Activated naive CD8-positive, alpha-beta T cell (primary cell): ENCODE measurements around the gene WBP2.
"Not testable (repeated sequence)": the region's sequence is repeated elsewhere in the genome, so short reads cannot be mapped to it uniquely, and the experiment has no call there.

Source experiments
- H3K27ac Mint-ChIP-seq: one replicate; pipeline ENCODE4 v1.8.0; 2021; ENCODE audit warnings: mixed read lengths
- H3K27me3 Mint-ChIP-seq: one replicate; pipeline ENCODE4 v1.8.0; 2021; ENCODE audit warnings: mixed read lengths
- H3K36me3 Mint-ChIP-seq: one replicate; pipeline ENCODE4 v1.8.0; 2021; ENCODE audit warnings: mixed read lengths
- H3K4me1 Mint-ChIP-seq: one replicate; pipeline ENCODE4 v1.8.0; 2021; ENCODE audit warnings: low read depth, mixed read lengths
- H3K4me3 Mint-ChIP-seq: one replicate; pipeline ENCODE4 v1.8.0; 2021; ENCODE audit warnings: mild to moderate bottlenecking, mixed read lengths
- H3K9me3 Mint-ChIP-seq: one replicate; pipeline ENCODE4 v1.8.0; 2021; ENCODE audit warnings: low read depth, mixed read lengths

WBP2 gene

DNA sequence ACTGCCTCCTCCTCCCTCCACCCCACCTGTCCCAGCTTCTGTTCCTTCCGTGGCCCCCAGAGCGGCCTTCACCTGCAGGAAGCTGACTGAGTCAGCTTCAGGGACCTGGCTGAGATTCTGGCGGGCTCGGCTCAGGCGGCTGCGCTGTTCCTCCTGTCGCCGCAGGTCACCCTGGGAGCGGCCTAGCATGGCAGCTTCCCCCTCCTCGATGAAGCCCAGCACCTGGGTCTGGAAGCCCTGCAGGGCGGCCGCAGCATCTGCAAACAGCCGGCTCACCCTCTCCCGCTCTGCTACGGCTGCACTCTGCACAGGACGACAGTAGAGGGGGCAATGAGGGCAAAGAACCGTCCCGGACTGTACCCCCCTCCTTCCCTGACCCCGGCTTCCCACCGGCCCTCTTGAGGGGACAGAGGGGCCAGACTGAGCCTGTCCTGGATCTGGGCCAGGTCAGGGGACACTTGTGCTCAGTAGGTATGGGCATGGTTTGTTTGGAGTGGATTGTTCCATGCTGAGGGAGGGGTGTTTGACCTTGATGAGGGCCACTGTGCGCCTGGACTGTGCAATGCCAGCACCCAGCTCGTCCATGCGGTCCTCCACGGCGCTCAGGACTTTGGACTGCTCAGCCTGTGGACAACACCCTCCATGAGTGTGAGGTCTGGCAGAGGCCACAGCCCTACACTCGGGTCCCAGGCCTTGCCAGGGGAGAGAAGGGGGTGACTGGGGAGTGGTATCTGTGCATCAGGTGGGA lies 21.2 kb upstream of the WBP2 start:
- no peaks in the 10 kb centered on the region for H3K36me3 Mint-ChIP-seq
- peaks cover 40% of the 10 kb centered on the region for H3K4me1 Mint-ChIP-seq
- H3K27ac Mint-ChIP-seq, result peak overlapping the region; percentile 94

DNA sequence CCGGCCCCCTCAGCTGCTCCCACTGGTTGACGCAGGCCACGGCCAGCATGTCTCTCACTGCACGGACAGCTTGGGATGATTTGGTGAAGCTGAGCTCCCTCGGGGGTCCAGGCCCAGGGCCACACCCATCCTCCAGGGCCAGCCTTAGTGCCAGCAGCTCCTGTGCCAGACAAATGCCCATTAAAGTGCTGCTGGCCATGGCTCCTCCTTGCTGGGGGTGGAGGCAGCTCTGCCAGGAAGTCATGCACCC lies 20.7 kb upstream of the WBP2 start:
- no peaks in the 10 kb centered on the region for H3K36me3 Mint-ChIP-seq
- H3K27me3 Mint-ChIP-seq, result no peaks in the 10 kb centered on the region
- peak overlapping the region; percentile 94 for H3K27ac Mint-ChIP-seq
- H3K9me3 Mint-ChIP-seq, result no peaks in the 10 kb centered on the region
- peak overlapping the region; percentile 91 for H3K4me3 Mint-ChIP-seq
- H3K4me1 Mint-ChIP-seq, result peaks cover 40% of the 10 kb centered on the region

More for the DNA sequence above, 21.2 kb upstream of the WBP2 start:
- Mint-ChIP-seq H3K4me3 (peak overlapping the region; percentile 91), H3K9me3 (no peaks in the 10 kb centered on the region), H3K27me3 (no peaks in the 10 kb centered on the region)

DNA sequence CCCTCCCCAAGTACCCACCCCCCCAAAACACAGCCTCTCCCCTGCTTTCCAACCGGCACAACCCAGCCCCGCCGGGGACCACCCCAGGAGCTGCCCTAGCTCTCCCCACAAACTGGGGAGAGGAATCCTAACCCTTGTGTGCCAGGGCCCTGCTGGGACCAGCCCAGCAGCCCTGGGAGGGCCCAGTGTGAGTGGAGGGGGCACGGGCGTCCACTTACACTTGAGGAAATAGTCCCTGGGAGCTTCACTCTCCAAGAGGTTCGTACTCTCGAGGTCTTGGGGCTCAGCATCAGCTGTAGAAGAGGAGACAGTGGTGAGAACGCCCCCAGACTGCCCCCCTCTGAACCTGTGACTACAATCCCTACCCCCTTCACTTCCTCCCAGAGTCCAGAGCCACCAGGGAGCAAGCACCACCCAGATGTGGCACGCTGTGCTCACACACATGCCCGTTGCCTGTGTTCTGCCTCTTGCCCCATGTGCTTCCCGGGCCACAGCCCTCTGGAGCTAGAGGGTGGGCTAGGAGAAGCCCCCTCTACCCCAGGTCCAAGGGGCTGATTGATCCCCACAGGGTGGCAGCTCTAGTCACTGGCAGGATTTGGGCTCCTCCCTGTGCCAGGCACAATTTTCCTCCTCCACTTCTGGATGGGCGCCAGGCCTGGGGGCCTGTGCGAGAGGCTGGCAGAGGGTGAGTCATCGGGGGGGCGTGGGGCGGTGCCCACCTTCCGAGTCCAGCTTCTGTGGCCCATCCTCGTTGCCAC lies 20.2 kb upstream of the WBP2 start:
- no peaks in the 10 kb centered on the region for H3K36me3 Mint-ChIP-seq
- H3K4me3 Mint-ChIP-seq, result peak overlapping the region; percentile 91
- peaks cover 42% of the 10 kb centered on the region for H3K4me1 Mint-ChIP-seq
- H3K27me3 Mint-ChIP-seq, result no peaks in the 10 kb centered on the region
- H3K27ac Mint-ChIP-seq, result peak overlapping the region; percentile 94
- H3K9me3 Mint-ChIP-seq, result no peaks in the 10 kb centered on the region

DNA sequence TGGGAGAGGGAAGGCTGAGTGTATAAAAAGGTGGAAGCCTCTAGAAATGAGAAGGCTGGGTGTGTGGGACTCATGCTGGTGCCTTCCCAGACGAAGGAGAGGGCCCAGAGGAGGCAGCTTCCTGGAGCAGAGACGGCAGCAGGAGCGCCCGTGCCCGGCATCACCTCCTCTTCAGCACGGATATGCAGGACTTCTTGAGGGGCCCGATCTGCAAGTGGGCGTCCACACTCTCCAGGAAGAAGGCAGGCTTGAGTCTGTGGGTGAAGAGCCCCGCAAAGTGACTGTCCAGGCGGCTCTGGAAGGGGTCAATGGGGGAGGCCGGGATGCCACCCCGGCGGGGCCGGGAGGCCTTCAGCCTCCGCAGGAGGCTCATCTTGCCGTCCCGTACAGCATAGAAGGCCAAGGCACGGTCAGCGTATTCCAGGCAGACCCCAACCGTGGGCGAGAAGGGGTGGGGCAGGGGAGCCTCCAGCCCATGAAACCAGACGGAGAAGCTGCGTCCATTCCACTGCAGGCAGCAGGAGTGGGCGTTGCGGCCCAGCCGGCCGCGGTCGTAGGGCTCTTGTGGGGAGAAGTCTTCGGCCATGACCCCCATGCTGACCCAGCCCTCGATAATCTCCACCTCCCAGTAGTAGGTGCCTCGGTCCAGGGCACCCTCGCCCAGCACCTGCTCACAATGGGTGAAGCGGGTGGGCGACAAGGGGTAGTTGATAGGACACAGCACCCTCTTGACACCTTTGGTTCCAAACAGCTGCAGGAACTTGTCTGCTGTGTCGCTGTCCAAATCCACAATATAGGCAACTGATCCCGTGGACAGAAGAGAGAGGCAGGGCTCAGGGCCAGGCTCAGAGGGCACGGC lies 19.4 kb upstream of the WBP2 start:
- Mint-ChIP-seq H3K9me3 (no peaks in the 10 kb centered on the region), H3K27me3 (no peaks in the 10 kb centered on the region), H3K36me3 (no peaks in the 10 kb centered on the region), H3K27ac (no peak overlapping the region), H3K4me3 (no peak overlapping the region), H3K4me1 (peaks cover 42% of the 10 kb centered on the region)

DNA sequence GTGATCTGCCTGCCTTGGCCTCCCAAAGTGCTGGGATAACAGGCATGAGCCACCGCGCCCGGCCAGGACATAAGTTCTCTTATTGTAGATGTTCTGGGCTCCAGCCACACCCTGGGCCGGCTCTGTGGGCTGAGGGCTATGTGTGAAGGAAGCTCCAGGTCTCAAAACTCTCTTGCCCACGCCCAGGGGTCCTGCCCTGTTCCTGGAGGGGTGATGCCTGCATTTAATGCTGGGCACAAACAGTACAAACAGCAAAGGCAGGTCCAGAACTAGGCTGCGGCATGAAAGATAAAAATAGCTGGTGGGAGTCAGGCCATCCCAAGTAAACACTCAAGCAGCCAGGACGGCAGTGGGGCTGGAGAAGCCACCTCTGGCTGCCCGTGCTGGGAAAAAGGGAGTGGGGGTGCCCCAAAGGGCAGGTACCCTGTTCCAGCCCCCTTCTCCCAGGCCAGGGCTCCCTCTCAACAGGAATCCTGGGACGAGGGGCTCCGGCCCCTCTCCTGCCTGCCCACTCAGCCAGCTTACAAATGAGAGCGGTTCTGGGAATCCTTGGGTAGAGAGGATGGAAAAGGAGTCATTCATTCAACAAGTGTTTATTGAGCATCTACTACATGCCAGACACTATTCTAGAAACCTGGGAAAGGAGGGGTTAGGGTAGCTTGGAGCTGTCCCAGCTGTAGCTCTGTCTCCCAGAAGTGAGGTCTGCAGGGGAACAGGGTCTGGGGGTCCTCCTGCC lies 18.6 kb upstream of the WBP2 start:
- H3K27me3 Mint-ChIP-seq, result no peaks in the 10 kb centered on the region
- no peaks in the 10 kb centered on the region for H3K36me3 Mint-ChIP-seq
- H3K4me3 Mint-ChIP-seq, result no peak overlapping the region
- H3K9me3 Mint-ChIP-seq, result no peaks in the 10 kb centered on the region
- H3K27ac Mint-ChIP-seq, result peak overlapping the region; percentile 16
- H3K4me1 Mint-ChIP-seq, result peaks cover 41% of the 10 kb centered on the region

DNA sequence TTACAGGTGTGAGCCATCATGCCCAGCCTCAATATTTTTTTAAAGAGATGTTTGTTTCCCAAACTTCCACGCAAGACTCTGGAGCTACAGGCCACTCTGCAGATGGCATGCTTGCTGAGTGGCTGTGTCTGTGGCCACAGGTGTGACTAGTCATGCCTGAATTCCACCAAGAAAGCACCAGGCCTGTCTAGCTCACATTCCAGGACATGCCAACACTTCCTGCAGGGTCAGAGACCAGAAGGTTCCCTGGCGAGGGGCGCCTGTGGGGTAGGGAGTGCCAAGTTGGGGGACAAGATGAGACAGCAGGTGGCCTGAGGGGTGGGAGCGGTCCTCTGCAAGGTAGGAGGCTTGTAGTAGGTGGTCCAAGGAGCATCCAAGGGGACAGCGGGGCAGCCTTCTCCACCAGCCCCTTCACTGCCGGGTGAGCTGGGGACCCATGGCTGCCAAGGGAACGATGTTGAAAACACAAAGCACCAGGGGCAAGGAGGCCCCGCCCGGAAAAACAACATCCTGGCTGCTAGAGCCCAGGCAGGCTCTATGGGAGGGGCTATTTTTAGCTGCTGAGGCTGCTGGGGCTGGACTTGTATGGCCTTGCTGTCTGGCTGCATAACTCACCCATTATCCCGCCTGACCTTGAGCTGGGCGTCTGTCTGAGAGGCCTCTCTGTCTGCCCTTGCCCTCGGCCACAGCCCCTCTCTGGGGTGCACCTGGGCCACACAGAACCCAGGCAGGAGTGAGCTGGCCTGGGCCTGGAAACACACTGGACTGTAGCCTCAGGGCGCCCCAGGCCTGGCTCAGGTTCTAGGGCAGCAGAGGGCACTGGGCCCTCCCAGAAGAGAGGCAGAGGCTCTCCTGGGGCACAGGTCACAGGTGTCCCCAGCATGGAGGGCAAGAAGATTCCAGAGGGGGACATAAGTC lies 17.6 kb upstream of the WBP2 start:
- peaks cover 39% of the 10 kb centered on the region for H3K4me1 Mint-ChIP-seq

DNA sequence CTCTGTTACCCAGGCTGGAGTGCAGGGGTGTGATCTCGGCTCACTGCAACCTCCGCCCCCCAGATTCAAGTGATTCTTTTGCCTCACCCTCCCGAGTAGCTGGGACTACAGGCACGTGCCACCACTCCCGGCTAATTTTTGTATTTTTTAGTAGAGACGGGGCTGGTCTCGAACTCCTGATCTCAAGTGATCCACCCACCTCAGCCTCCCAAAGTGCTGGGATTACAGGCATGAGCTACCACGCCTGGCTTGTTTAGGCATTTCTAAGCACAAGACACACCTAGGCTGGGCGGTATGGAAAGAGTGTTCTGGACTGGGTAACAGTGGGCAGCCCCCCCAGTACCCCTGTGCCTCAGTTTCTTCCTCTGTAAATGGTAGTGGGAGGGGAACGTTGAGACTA lies 15.1 kb upstream of the WBP2 start:
- H3K9me3 Mint-ChIP-seq, result not testable (repeated sequence)

More for the DNA sequence above, 17.6 kb upstream of the WBP2 start:
- no peaks in the 10 kb centered on the region for H3K36me3 Mint-ChIP-seq
- no peak overlapping the region for H3K4me3 Mint-ChIP-seq
- H3K27ac Mint-ChIP-seq, result no peak overlapping the region
- no peaks in the 10 kb centered on the region for H3K9me3 Mint-ChIP-seq
- H3K27me3 Mint-ChIP-seq, result no peaks in the 10 kb centered on the region

DNA sequence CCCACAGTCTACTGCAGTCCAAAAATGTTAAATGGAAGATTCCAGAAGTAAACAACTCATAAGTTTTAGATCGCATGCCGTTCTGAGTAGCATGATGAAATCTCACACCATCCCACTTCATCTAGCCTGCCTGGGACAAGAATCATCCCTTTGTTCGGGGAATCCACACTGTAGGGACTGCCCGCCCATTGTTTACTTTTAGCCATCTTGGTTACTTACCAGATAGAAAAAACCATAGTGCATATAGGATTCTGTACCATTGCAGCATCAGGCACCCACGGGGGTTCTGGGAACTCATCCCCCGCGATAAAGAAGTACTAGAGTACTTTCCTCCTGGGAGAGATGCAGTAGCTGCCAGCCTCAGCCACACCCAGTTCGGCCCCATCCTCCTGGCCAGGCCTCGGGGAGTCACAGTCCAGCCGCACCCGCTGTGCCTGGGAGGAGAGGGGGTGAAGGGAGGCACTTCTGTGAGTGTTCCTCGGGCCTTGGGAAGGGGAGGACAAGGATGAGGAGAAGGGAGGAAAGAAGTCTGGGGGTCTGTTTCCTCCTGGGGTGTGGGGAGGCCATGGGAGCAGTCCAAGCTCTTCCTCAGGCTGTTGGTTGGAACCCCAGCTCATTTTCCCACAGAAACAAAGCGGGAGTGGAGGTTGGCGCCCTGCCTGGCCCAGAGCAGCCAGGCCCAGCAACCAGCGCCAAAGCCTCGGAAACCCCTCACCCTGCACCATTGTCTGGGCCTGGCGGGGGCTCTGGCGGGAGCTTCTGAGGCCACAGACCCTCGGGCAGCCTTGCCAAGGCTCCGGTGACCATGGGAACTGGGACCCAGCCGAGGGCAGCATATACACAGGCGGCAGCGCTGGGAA lies 14.4 kb upstream of the WBP2 start:
- peaks cover 23% of the 10 kb centered on the region for H3K4me1 Mint-ChIP-seq
- H3K27me3 Mint-ChIP-seq, result no peaks in the 10 kb centered on the region
- H3K4me3 Mint-ChIP-seq, result no peak overlapping the region
- H3K9me3 Mint-ChIP-seq, result no peaks in the 10 kb centered on the region
- H3K27ac Mint-ChIP-seq, result no peak overlapping the region
- no peaks in the 10 kb centered on the region for H3K36me3 Mint-ChIP-seq

More for the DNA sequence above, 15.1 kb upstream of the WBP2 start:
- peaks cover 20% of the 10 kb centered on the region for H3K4me1 Mint-ChIP-seq
- not testable (repeated sequence) for H3K36me3 Mint-ChIP-seq, H3K27ac Mint-ChIP-seq, H3K4me3 Mint-ChIP-seq, H3K27me3 Mint-ChIP-seq

DNA sequence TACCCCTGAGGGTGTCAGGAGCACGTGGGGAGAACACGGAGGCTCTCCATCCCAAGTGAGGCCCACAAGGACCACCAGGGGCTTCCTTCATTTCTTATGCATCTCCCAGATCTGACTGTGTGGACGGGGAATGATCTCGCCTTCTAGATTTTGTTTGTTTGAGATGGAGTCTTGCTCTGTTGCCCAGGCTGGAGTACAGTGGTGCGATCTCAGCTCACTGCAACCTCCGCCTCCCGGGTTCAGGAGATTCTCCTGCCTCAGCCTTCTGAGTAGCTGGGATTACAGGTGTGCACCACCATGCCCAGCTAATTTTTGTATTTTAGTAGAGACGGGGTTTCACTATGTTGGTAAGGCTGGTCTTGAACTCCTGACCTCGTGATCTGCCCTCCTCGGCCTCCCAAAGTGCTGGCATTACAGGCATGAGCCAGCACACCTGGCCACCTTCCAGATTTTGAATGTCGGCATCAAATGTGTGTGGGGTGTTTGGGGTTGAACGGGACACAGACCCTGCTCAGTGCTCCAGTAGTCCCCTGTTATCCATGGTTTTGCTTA lies 13.7 kb upstream of the WBP2 start:
- not testable (repeated sequence) for H3K27me3 Mint-ChIP-seq, H3K27ac Mint-ChIP-seq, H3K36me3 Mint-ChIP-seq, H3K9me3 Mint-ChIP-seq, H3K4me3 Mint-ChIP-seq
- peaks cover 26% of the 10 kb centered on the region for H3K4me1 Mint-ChIP-seq

DNA sequence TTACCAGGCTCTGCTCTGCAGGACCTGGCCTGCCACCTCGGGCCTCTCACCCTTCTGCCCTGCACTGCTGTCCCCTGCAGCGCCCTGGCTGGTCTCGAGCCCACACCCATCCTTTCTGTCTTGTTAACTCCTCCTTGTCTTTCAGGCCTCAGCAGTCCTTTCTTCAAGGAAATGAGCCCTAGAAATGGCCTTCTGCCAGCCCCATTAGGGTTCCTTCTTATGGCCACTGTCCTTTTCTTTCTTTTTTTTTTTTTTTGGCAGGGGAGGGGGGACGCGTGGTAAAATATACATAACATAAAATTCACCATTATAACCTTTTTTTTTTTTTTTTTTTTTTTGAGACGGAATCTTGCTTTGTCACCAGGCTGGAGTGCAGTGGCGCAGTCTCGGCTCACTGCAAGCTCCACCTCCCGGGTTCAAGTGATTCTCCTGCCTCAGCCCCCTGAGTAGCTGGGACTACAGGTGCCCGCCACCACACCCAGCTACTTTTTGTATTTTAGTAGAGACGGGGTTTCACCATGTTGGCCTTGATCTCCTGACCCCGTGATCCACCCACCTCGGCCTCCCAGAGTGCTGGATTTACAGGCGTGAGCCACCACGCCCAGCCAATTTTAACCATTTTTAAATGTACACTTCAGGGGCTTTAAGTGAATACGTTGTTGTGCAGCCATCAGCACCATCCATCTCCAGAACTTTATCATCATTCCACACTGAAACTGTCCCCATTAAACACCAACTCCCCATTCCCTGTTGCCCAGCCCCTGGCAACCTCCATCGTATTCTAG lies 10.5 kb upstream of the WBP2 start:
- not testable (repeated sequence) for H3K36me3 Mint-ChIP-seq, H3K9me3 Mint-ChIP-seq, H3K4me3 Mint-ChIP-seq, H3K27me3 Mint-ChIP-seq, H3K27ac Mint-ChIP-seq
- H3K4me1 Mint-ChIP-seq, result peaks cover 15% of the 10 kb centered on the region

DNA sequence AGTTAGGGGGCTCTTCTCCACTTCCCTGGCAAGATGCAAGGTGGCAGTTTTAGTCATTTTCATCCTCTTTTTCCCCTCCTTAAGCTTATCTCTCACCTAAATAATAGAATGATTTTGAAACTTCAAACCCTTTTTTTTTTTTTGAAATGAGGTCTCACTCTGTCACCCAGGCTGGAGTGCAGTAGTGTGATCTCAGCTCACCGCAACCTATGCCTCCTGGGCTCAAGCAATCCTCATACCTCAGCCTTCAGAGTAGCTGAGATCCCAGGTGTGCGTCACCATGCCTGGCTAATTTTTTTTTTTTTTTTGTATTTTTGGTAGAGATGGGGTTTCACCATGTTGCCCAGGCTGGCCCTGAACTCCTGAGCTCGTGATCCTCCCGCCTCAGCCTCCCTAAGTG lies 9.8 kb upstream of the WBP2 start:
- not testable (repeated sequence) for H3K27ac Mint-ChIP-seq, H3K36me3 Mint-ChIP-seq

DNA sequence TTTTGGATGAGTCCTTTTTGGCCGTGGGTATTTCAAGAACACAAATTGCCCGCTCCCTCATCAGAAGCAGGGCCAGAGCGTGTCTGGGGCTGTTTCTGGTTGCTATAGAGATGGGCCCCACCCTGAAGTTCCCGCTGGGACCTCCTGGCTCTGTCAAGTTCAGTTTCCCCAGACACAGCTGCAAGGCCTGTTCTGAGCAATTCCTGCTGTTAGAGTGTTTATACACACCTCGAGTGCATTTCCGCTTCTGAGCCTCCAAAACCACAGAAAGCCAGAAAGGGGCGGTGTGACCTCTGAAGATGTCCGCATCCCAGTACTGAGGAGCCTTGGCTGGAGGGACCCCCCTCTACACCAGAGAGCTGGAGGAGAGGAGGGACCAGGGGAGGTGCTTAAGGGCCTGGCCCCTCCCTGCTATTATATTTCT lies 9.3 kb upstream of the WBP2 start:
- Mint-ChIP-seq H3K9me3 (no peaks in the 10 kb centered on the region), H3K36me3 (no peaks in the 10 kb centered on the region), H3K27me3 (no peaks in the 10 kb centered on the region), H3K4me3 (no peak overlapping the region), H3K27ac (no peak overlapping the region), H3K4me1 (peaks cover 15% of the 10 kb centered on the region)

More for the DNA sequence above, 9.8 kb upstream of the WBP2 start:
- peaks cover 15% of the 10 kb centered on the region for H3K4me1 Mint-ChIP-seq
- not testable (repeated sequence) for H3K9me3 Mint-ChIP-seq, H3K27me3 Mint-ChIP-seq, H3K4me3 Mint-ChIP-seq
